Parathyroid adenoma (tissue), 2 donors: ENCODE results near the gene EIF2B2.
A peak's percentile ranks its signal among the peaks of the same experiment; 100 is the strongest.

Experiments
- H2AFZ ChIP-seq: fragments of 300-600 bp; sonication (generic); one replicate; pipeline ENCODE4 v1.7.0; 2017; ENCODE audit warnings: antibody characterized with exemption, mild to moderate bottlenecking
- H3K27ac ChIP-seq: fragments of 300-600 bp; sonication (generic); one replicate; pipeline ENCODE4 v1.7.0; 2017
- H3K27me3 ChIP-seq: fragments of 300-600 bp; sonication (generic); one replicate; pipeline ENCODE4 v1.7.0; 2017; ENCODE audit warnings: low read length; ENCODE audit not compliant: control insufficient read depth, insufficient read depth
- H3K36me3 ChIP-seq: fragments of 300-600 bp; sonication (generic); one replicate; pipeline ENCODE4 v1.7.0; 2017; ENCODE audit warnings: low read length; ENCODE audit not compliant: control insufficient read depth, insufficient read depth
- H3K4me1 ChIP-seq: fragments of 300-600 bp; sonication (generic); one replicate; pipeline ENCODE4 v1.7.0; 2017; ENCODE audit warnings: control low read depth
- H3K4me2 ChIP-seq: fragments of 300-600 bp; sonication (generic); one replicate; pipeline ENCODE4 v1.7.0; 2017; ENCODE audit warnings: low read length
- H3K4me3 ChIP-seq: fragments of 300-600 bp; sonication (generic); one replicate; pipeline ENCODE4 v1.7.0; 2017; ENCODE audit warnings: low read depth, low read length
- H3K79me2 ChIP-seq: fragments of 300-600 bp; sonication (generic); one replicate; pipeline ENCODE4 v1.7.0; 2017; ENCODE audit warnings: control low read depth
- H3K9ac ChIP-seq: fragments of 300-600 bp; sonication (generic); one replicate; pipeline ENCODE4 v1.7.0; 2017; ENCODE audit warnings: mild to moderate bottlenecking
- H3K9me3 ChIP-seq: fragments of 300-600 bp; sonication (generic); one replicate; pipeline ENCODE4 v1.7.0; 2017; ENCODE audit warnings: low read length; ENCODE audit not compliant: control insufficient read depth
- CTCF ChIP-seq: fragments of 300-600 bp; sonication (generic); IDR thresholded peaks from one replicate; pipeline ENCODE4 v1.7.0; 2017; ENCODE audit warnings: antibody characterized with exemption, mild to moderate bottlenecking
- donor health status: primary hyperparathyroidism.

Gene EIF2B2

DNA sequence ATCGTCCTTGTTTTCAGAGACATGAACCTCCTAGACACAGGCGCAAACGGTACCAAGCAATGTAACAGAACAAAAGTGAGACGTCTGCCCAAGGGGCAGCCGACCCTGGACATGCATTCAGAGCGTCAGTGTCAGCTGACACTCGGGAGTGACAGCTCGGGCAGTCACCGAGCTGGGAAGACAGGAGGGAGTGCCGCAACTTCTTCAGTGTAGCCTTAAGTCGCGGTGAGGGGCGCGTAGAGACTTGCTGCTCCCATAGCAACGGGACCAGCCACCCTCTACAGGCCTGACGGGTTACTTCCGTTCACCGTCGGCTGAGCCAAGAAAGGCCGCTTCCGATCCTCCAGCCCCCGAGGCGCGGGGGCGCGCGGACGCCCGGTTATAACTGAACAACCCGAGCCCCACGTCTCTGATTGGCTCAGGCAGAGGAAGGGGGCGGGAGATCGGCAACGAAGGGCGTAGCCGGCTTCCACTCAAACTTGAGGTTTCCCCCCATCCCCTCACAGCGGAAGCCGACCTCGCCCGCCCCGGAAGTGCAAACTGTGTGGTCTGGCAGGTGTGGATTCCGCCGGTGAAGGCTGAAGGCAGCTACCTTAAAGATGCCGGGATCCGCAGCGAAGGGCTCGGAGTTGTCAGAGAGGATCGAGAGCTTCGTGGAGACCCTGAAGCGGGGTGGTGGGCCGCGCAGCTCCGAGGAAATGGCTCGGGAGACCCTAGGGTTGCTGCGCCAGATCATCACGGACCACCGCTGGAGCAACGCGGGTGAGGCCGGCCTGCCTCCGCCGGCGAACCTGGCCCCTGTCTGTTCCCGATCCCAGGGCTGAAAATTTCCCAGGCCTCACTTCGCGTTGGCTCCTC, at the start of gene EIF2B2:
Gene EIF2B2, plus strand, starts transcription at position 530 of the 858 bp plus-strand sequence. Its CDS starts 70 bp downstream, at position 600.
- Histone ChIP-seq H3K4me3 (peak within 1 kb of the TSS; percentile 86), H3K36me3 (no peaks in the 10 kb centered on the region), H3K9ac (peak within 1 kb of the TSS; percentile 33), H3K27me3 (no peaks in the 10 kb centered on the region), H3K4me1 (peaks cover 4% of the 10 kb centered on the region), H3K79me2 (peaks cover 4% of the 10 kb centered on the region), H3K27ac (peak within 1 kb of the TSS; percentile 90), H2AFZ (peak within 1 kb of the TSS; percentile 94), H3K9me3 (no peaks in the 10 kb centered on the region), H3K4me2 (peak within 1 kb of the TSS; percentile 97)
- peak; percentile 18 for TF ChIP-seq CTCF

DNA sequence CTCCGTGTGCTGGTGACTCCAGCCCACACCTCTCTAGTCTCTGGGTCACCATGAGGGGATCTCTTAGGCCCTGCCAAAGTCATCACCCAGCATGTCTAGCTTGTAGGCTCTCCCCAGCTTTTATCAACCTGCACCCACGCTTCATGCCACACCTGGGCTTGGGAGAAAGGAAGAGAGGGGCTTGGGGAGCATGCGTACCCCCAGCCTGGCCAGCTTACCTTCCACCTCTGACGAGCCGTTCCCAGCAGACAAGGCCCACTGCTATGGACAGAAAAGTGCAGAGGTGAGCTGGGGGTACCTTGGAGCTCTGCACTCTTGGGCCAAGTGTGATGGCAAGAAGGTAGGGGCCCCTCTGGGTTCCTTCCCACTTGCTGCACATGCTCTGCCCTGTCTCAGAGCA, 49.0 kb upstream of the EIF2B2 start:
- Histone ChIP-seq H2AFZ (peak overlapping the region; percentile 70), H3K4me1 (peaks cover 15% of the 10 kb centered on the region), H3K27ac (no peak overlapping the region), H3K27me3 (no peaks in the 10 kb centered on the region), H3K79me2 (no peaks in the 10 kb centered on the region), H3K4me2 (no peak overlapping the region), H3K4me3 (no peak overlapping the region), H3K9me3 (no peaks in the 10 kb centered on the region), H3K36me3 (no peaks in the 10 kb centered on the region), H3K9ac (no peak overlapping the region)
- TF ChIP-seq CTCF, result no peak

DNA sequence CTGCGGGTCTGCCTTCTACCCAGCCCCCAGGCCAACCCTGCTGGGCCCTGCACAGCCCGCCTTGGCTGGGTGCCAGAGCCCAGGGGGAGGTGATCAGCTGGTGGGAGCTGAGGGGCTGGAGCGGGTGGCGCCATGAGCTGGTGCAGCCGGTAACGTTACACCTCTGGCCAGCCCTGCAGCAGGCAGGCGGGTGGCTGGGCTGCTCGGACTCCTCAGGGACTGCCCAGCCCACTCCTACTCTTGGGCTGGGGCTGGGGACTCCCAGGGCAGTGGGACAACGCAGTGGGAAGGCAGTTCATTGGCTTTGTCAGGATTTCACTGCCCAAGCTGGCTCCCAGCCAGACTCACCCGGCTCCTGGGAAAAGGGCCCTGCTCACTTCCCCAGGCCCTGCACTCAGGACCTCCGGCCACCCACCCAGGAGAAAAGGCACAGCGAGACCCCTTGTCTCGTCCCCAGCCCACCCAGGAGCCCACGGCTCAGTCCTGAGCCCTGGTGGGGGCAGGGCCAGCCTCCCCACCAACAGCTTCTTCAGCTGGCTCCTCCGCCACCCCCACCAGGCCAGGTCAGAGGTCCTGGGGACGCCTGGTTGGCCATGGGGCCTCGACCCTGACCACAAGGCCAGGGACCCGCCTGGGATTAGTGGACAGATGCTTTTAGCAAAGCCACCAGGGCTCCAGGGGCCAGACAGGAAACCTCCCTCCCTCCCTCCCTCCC, 48.3 kb upstream of the EIF2B2 start:
- Histone ChIP-seq H3K4me1 (peaks cover 15% of the 10 kb centered on the region), H3K4me2 (no peak overlapping the region), H3K9me3 (no peaks in the 10 kb centered on the region), H3K27ac (peak overlapping the region; percentile 49), H3K9ac (no peak overlapping the region), H2AFZ (peak overlapping the region; percentile 70), H3K79me2 (no peaks in the 10 kb centered on the region), H3K36me3 (no peaks in the 10 kb centered on the region), H3K27me3 (no peaks in the 10 kb centered on the region), H3K4me3 (no peak overlapping the region)
- TF ChIP-seq CTCF, result no peak

DNA sequence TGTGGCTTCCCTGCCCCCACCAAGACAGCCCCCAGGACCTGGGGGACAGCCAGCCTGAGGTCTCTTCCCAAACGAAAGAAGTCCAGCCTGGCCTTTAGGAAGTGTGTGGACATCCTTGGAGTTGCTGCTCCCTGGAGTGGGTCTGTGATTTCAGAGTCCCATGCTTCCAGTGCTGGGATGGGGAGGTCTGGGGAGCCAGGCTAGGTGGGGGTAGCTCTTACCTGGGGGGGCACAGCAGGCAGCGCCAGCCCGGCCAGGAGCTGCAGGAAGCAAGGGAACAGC, 47.8 kb upstream of the EIF2B2 start:
- H3K9ac ChIP-seq, result no peak overlapping the region
- H3K9me3 ChIP-seq, result no peaks in the 10 kb centered on the region
- H3K27me3 ChIP-seq, result no peaks in the 10 kb centered on the region
- H3K4me3 ChIP-seq, result peak overlapping the region; percentile 35
- peak overlapping the region; percentile 67 for H3K4me2 ChIP-seq
- H3K79me2 ChIP-seq, result no peaks in the 10 kb centered on the region
- peak overlapping the region; percentile 70 for H2AFZ ChIP-seq
- no peak for TF ChIP-seq CTCF
- H3K36me3 ChIP-seq, result no peaks in the 10 kb centered on the region
- peaks cover 15% of the 10 kb centered on the region for H3K4me1 ChIP-seq
- H3K27ac ChIP-seq, result peak overlapping the region; percentile 49
